Hematopoietic multipotent progenitor cell treated with erythropoietin and hydrocortisone succinate and interleukin-3 and kit ligand, for 15 days (in vitro differentiated cells): ENCODE results near the gene TBC1D10A.
"Not testable (repeated sequence)": the region's sequence is repeated elsewhere in the genome, so short reads cannot be mapped to it uniquely, and the experiment has no call there.

Experiments used
- DNase-seq: peaks from one replicate; pipeline ENCODE4 v3.0.0-alpha.2; 2015; ENCODE audit warnings: low spot score

Gene TBC1D10A

DNA sequence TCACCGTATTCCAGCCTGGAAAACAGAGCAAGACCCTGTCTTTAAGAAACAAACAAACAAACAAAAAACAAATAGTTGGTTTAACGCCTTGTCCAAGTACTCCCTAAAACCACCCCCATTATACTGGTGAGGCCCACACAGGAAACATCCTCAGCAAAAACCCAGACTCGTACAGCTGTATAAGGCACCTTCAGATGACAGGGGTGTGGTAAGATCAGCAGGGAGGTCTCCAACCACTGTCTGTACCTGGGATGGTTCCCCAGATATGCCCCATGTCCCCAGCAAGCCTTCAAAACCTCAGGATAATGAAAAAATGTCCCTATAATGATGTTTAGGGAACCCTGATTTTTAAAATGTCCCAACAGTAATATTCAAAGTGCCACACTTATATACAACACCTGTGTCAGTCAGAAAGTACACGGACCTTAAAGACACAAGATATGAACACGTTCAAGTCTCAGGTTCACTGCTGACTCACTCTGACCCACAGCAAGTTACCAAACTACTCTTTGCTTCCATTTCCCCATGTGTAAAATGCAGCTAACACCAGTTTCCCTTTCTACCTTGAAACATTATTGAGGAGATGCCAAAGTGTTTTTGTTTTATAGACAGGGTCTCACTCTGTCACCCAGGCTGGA is 20.6 kb upstream of the TBC1D10A start:
- DNase-seq, result no peak

GRCh38 chr22:30344447-30345200 is 17.9 kb upstream of the TBC1D10A start:
- no peak for DNase-seq

- DNase-seq, result no peak
Observed at GRCh38 chr22:30340911-30341685, 14.4 kb upstream of the TBC1D10A start.

DNA sequence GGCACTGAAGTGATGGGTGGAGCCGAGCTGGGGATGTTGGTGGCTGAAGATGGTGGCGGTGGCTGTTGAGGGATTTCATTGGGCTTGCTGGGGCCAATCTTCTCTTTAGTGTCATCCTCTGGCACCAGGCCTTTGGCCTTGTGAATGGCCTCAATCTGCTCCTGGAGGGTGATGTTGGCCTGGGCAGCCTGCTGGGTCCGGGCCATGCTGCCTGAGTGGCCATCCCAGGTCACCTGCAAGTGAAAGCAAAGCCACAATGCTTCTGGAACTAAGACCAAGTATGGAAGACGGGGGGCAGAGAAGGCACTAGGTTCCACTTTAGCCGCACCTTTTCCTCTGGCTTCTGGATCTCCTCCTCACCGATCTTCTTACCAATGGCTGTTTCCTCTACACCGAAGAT is 12.1 kb upstream of the TBC1D10A start:
- no peak for DNase-seq

GRCh38 chr22:30338341-30338740 is 11.6 kb upstream of the TBC1D10A start:
- not testable (repeated sequence) for DNase-seq

DNA sequence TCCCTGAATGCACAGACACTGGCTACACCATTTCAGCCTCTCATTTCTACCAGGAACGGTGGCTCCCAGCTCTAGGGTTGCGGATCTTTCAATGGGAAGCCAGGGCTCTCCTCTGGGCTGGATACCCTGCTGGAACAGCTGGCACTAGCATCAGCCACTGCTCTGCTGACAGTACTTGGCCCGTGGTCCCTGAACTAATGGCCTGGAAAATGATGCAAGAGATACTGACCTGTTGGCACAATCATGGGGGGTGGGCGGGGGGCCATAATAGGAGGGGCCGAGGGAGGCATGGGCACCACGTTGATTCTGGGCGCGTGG is 10.7 kb upstream of the TBC1D10A start:
- DNase-seq, result no peak

- no peak for DNase-seq
Observed at GRCh38 chr22:30336752-30337460, 10.2 kb upstream of the TBC1D10A start.

- no peak for DNase-seq
Observed at GRCh38 chr22:30335236-30335635, 8.5 kb upstream of the TBC1D10A start.

- DNase-seq, result no peak
Observed at GRCh38 chr22:30334646-30335045, 7.9 kb upstream of the TBC1D10A start.

- no peak for DNase-seq
Observed at GRCh38 chr22:30333707-30334087, 7.0 kb upstream of the TBC1D10A start.

GRCh38 chr22:30332994-30333706 is 6.4 kb upstream of the TBC1D10A start:
- DNase-seq, result no peak

DNA sequence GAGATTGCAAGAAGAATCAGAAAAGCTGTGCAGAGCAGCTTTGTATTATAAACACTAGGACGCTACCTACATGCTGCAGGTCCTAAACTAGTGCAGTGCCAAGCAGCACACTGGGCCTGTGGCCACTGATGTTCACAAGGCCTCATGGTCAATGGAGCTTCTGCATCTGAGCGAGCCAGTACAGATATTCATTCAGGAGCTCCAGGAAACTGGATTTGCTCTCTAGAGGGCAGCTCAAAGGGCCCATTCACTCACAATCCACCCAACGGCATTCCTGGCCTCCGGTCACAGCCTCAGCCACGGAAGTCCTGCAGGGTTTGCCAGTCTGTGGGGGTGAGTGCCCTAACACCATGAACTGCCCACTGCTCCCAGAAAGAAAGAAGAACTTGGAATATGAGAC is 5.8 kb upstream of the TBC1D10A start:
- no peak for DNase-seq

DNA sequence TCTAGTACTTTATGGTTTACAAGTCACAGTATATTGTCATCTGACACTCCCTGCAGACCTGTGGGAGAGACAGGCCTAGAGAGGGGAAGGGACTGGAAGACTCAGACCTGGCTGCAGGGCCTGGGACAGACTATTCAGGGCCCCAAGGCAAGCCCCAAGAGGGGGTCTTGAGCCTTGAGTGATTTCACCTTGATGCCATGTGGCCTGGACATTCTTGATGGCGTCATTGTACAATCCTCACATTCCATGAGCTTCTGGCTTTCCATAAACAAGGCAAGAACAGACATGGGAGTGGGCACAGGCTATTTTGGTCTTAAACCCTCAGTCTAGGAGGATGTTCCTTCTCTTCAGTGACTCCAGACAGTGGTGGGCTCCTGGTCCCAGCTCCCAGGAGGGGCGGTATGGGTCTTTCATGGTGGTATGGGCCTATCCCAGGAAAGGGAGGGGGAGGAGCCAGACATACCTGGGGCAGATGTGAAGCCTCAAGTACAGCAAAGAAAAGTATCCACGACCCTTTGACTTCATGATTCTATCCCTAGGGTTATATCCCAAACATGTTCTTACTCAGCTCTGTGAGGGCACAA is 1.8 kb upstream of the TBC1D10A start:
- no peak for DNase-seq

DNA sequence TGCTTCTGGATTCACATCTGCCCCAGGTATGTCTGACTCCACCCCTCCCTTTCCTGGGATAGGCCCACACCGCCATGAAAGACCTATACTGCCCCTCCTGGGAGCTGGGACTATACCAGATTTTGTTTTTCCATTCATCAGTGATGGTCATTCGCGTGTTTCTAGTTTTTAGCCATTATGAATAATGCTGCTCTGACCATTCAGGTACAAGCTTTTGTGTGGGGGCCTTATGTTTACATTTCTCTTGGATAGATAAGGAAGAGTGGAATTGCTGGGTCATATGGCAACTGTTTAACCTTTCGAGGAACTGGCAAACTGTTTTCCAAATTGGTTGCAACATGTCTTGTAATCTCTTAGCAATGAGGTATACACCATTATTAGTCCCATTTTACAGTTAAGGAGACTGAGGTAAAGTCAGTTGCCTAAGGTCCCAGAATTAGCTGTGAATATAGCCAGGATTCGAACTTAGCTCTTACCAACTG is 1.2 kb upstream of the TBC1D10A start:
- DNase-seq, result no peak

DNA sequence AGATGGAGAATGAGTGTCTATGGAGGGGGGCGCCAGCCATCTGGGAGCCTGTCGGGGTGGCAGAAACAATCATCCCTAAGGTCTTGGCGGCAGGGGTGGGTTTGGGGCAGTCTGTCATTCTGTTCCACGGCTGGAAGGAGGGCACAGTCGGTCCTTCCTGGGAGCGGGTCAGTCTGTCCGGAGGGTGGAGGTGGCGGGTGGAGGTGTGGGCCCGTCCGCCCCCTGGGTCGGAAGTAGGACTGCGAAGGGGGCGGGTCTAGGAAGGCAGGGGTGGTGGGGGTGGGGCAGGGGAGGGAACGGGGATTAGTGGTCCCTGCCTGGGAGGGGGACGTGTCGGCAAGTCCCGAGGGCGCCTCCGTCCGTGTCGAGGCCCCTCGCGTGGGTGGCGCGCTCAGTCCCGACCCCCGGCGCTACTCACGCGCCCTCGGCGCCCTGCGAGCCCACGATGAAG is 461 bp downstream of the TBC1D10A start:
- DNase-seq, result no peak

DNA sequence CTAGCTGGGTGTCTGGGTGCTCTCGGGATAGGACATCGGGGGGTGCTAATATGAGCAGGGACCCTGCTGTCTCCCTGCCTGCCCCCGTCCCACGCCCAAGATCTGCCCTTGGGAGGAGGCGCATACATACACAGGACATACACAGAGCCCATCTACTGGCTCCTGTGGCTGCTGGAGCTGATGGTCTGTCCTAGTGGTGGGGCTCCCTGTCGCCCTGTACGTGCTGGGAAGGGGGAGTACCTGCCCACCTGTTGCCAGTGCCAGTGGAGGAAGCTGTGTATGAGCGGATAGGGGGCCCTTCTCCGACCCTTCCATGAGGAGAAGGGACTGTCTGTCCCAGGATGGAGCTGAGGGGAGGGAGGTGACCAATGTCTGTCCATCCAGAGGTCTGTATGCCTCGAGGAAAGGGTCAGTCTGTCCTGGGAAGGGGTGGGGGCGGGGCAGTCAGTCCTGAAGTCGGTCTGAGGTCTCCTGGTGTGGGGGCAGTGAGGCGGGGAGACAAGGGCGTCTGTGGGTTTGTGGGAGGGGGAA is 952 bp downstream of the TBC1D10A start:
- DNase-seq, result no peak

DNA sequence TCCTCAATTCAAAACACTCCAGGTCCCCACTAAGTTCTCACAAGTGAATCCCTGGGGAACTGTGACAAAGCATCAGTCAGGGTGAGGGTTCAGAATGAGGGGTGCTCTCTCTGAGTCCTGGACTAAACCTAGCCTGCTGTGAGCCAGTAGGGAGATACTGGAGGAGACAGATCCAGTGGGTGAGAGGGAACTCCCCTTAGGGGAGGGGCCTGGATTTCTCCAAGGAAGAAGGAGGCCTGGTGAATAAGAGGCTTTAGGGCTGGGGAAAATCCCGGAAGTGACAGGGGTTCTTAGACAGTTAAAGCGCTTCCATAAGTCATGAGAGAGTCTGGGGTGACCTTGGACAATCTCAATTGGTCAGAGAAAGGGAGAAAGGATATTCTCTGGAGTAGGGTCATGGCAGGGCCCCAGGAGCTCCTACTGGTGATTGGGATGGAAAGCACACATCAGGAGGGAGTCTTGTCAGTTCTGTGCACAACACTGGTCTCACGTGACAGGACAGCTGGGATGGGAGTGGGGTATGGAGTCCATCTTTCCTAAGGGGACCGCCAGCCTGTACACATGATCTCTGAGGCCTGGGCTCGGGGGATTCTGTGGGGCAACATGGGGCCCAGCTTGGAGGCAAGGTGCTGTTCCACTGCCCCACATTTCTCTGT is 1.5 kb downstream of the TBC1D10A start:
- no peak for DNase-seq

DNA sequence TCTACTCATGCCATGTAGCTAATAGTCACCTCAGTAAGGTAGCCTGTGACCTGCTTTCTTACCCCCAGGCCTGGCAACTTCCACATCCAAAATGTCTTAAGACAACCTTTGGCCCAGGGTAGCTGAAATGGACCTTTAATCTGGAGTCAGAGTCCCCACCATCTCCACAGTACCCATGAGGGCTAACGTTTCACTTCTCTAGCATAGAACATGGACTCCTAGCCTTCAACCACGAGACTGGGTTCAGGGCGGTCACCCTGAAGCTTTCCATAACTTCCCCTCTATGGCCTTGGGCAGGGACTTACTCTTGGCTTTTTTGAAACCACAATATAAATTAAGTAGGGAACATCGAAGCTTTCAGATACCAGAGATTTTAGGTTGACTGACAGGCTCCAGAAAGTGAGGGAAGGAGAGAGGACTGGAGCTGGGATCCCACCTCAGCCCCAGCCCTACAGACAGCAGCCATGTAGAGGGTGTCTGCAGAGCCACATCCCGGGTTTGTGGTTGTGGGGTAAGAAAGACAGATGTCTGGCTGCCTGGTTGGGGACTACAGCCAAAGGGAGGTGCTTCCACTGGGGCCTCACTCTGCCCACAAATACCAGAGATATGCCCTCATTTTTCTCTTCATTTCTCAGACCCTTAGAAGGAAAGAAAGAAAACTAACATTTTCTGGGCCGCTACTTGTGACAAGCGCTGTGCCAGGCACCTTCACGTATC is 2.6 kb downstream of the TBC1D10A start:
- DNase-seq, result no peak

DNA sequence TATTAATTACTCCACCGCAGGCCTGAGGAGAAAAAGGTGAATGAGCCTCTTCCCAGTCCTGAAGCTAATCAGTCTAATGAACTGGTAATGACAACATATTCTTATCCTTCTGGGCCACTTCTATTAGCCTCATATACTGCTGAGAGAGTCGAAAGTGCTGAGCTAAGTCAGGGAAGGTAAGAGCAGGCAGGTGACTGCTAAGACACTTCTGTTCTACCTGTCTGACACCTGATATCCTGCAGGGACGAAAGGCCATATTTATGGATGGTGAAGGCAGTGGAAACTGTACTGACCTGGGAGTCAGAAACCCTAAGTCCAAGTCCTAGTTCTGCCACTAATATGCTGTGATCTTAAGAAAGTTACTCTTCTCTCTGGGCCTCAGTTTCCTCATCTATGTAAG is 3.5 kb downstream of the TBC1D10A start:
- DNase-seq, result no peak

DNA sequence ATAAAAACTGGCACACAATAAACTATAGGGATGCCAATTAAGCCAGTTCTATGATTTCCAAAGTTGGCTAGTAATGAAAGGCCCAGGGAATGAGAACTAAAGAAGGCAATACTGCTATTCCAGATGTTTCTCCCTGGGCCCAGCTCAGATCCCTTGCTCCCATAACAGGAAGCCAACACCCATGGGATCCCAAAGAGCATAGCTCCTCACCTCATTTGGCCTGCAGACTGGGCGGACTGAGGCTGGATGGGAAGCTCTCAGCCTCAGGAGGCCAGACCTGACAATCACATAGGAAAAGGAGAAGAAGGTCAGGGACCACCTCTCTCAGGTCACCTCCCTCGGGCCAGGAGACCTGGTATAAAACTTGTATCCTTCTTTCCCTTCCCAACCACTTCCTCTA is 5.3 kb downstream of the TBC1D10A start:
- no peak for DNase-seq
